ENCODE measurements around the gene MUC2.
"Not testable (repeated sequence)": the region's sequence is repeated elsewhere in the genome, so short reads cannot be mapped to it uniquely, and the experiment has no call there.

Gene MUC2

GRCh38 chr11:1106387-1106786, 31.7 kb downstream of the MUC2 start:
- DNase-seq (ENCODE audit: low read depth) = no peak

DNA sequence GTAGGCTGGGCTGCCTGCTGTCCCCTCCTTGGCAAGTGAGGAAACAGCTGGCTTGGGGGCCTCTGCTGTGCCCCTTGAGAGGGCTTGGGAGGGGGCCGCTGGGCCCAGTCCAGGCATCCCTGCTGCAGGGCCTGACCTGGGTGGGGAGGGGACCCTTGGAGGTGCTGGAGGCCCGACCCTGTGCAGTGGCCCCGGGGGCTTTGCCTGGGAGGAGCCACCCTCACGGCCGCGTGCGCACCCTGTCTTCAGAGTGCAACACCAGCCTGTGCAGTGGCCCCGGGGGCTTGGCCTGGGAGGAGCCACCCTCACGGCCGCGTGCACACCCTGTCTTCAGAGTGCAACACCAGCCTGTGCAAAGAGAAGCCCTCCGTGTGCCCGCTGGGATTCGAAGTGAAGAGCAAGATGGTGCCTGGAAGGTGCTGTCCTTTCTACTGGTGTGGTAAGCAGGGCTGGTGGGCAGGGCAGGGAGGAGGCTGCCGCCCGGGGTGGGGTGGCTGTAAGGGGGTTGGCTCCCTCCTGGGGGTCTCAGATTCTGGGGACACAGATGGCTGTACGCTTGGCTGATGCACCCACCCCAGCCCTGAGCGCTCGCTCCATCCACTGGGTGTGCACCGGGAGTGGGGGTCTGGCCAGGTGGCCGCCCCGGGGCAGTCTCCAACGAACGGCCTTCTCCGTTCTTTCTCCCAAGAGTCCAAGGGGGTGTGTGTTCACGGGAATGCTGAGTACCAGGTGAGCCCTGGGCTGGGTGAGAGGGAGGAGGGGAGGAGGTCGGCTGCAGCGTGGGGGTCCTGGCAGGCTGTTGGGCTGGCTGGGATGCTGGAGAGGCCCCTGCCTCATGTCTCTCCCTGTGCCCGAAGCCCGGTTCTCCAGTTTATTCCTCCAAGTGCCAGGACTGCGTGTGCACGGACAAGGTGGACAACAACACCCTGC, 32.9 kb downstream of the MUC2 start:
- DNase-seq (ENCODE audit: low read depth) = no peak

- no peak for DNase-seq (ENCODE audit: low read depth)
Measured at GRCh38 chr11:1108246-1108900, 33.7 kb downstream of the MUC2 start.

- DNase-seq (ENCODE audit: low read depth) = no peak
Measured at GRCh38 chr11:1109101-1109917, 34.6 kb downstream of the MUC2 start.

- no peak for DNase-seq (ENCODE audit: low read depth)
Measured at GRCh38 chr11:1109918-1110705, 35.4 kb downstream of the MUC2 start.

DNA sequence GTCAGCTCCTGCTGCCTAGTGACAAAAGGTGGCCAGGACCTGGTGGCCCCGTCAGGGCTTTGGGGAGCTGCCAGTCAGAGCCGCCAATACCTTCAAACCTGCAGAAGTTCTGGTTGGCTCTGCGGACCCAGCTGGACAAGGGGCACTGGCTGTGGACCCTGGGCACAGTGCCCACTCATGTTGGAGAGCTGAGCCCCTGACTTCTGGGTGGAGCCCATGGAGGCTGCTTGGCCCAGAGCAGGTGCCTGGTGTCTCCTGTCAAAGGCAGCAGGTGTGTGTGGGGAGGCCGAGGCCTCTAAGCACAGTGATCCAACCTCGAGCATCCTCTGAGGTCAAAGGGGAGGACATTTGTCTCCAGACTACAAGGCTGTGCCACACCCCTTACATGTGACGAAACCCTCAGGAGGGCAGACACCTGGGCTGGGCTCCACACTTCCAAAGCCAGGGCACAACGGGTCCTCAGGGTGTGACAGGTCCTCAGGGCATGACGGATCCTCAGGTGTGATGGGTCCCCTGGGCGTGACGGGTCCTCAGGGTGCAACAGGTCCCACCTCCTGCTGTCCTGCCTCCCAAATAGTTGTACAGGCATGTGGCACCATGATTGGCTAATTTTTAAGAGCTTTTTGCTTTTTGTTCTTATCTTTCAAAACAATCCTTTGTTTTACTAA, 37.0 kb downstream of the MUC2 start:
- DNase-seq (ENCODE audit: low read depth) = no peak

DNA sequence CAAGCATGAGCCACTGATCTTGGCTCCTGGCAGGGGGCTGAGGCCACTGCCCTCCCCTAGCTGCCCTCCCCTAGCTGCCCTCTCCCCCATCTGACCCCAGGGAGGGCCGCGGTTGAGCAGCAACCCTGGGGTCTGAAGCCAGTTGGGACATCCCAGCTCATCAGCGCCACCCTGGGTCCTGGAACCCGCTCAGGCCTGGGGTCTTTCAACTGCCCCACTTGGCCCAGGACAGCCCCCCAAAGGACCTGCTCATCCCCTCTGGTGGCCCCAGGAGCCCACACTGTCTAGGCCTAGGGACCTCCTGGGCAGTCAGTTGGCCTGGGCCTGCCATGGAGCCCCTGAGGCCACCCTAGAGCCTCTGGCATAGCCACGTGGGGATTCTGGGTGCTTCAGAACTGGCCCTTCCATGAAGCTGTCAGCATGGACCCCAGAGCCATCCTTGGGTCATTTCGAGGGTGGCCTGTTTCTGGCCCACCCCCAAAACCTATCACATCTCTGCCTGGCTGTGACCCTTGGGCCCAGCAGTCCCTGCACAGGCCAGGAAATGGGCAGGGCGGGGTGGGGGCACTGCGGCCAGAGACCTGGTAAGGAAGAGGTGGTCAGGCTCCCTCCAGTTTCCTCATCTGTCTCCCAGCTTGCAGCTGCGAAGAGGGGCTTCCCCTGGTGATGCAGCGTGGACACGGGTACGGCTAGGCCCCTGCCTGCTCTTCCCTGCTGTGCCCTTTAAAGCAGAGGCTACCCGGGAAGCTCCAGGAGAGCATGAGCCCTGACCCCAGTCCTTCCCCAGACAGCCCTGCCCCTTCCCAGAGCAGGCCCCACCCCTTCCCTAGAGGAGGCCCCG, 37.9 kb downstream of the MUC2 start:
- DNase-seq (ENCODE audit: low read depth) = no peak

DNA sequence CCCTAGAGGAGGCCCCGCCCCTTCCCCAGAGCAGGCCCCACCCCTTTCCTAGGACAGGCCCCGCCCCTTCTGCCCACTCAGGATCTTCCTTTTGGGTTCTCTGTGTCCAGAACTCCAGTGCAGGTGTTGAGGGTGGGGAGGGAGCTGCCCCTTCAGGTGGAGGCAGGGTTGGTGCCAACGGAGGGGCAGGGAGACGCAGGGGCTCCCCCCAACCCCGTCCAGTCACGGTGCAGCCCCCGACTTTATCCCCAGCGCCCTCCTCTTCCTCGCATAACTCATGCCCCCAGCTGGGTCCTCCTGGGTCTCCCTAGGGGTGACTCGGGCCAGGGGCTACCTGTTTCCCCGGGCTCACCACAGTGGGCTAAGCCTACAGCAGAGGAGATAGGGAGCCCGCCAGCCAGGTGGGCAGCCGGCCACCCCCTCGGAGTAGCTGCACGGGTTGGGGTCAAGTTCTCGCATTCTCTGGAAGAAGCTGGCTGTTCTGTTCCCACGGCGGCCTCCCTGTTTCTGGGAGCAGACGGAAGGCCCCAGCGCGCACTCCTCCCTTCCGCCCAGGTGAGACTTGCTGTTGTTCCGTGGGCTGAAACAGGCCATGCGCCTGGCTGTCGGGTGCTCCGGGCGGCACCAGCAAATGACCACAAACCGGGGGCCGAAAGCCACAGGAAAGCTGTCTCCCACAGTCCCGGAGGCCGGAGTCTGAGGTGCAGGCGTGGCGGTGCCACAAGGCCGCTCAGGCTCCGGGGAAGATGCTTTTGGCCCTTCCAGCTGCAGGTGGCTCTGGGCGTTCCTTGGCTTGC, 38.9 kb downstream of the MUC2 start:
- no peak for DNase-seq (ENCODE audit: low read depth)

GRCh38 chr11:1115292-1115691, 40.6 kb downstream of the MUC2 start:
- DNase-seq (ENCODE audit: low read depth) = not testable (repeated sequence)

DNA sequence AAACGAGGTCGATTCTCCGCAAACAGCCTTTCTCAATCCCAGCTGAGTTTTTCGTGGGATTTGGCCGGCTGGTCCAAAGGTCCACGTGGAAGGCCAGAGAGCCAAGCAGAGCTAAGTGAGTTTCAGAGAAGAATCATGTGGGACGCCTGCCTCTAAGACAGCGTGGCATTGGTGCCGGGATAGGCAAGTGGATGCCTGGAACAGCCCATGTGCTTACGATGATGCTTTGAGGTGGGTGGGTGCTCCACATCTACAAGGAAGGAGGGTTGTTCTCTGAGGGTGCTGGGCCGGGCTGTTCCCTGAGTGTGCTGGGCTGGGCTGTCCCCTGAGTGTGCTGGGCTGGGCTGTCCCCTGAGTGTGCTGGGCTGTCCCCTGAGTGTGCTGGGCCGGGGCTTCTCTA, 41.4 kb downstream of the MUC2 start:
- DNase-seq (ENCODE audit: low read depth) = no peak

DNA sequence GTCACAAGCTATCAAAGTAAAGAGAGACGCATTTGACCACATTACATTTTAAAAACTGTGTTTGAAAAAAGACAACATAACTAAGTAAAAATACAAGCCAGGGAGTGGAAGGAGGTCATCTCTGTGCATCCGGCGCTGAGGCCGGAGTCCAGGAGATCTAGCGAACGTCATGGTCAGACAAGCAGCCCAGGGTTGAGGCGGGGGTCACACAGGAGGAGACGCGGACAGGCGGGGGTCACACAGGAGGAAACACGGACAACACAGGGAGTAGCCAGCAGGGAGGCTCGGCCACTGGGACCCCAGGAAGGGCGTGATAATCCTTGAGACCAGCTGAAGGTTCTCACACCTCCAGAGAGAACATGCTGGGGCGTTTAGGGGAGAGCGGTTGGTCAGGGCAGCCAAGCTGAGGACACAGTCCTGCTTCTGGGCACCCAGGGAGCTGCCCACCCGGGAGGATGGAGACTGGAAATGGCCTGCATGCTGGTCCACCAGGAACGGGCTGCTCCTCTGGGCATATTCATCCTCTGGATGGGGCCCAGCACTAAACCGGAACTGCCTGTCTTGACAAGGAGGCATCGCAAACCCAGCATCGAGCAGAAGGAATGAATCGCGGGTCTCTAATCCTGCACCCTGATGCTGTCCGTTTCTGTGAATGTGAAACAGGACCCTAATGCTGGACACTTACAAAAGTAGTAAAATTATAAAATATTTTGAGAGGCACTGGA, 42.2 kb downstream of the MUC2 start:
- DNase-seq (ENCODE audit: low read depth) = no peak

DNA sequence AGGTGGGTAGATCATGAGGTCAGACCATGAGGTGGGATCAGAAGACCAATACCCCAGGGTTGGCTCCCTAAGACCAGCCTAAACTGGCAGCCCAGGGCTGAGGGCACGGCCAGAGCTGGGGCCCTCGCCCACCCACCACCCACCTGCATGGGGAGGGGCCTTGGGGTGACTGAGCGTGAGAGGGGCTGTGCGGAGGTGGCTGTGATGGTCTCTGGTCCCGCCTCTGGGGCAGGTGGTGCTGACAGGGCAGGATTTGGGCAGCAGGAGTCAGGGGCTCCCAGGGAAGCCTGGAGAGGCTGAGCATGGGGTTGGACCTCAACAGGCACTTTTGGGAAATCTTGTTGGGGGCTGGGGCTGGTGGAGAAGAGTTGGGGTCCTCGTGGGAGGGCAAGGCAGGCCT, 43.3 kb downstream of the MUC2 start:
- no peak for DNase-seq (ENCODE audit: low read depth)

- DNase-seq (ENCODE audit: low read depth) = no peak
Measured at GRCh38 chr11:1118755-1119603, 44.3 kb downstream of the MUC2 start.

DNA sequence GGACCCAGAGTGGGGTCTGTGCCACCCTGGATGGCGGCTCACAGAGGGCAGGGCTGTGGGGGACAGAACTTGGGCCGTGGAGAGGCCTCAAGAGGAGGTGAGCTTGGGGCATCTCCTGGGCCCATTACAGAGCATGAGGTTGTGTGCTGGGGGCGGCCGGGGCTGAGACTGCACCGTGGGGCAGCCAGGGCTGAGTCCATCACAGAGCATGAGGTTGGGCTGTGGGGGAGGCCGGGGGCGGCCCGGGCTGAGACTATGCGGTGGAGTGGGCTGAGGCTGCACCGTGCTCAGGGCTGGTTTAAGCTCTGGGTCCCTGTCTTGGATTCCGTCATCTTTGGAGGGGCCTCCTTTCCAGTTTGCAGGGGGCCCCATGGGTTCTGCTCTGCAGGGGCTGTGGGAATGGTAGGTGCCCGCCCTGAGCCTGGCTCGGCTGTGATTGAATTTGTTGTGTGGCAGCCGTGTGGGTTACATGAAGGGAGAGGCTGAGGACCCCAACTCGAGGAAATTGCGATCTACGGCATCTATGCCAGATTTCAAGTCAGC, 45.0 kb downstream of the MUC2 start:
- DNase-seq (ENCODE audit: low read depth) = no peak

DNA sequence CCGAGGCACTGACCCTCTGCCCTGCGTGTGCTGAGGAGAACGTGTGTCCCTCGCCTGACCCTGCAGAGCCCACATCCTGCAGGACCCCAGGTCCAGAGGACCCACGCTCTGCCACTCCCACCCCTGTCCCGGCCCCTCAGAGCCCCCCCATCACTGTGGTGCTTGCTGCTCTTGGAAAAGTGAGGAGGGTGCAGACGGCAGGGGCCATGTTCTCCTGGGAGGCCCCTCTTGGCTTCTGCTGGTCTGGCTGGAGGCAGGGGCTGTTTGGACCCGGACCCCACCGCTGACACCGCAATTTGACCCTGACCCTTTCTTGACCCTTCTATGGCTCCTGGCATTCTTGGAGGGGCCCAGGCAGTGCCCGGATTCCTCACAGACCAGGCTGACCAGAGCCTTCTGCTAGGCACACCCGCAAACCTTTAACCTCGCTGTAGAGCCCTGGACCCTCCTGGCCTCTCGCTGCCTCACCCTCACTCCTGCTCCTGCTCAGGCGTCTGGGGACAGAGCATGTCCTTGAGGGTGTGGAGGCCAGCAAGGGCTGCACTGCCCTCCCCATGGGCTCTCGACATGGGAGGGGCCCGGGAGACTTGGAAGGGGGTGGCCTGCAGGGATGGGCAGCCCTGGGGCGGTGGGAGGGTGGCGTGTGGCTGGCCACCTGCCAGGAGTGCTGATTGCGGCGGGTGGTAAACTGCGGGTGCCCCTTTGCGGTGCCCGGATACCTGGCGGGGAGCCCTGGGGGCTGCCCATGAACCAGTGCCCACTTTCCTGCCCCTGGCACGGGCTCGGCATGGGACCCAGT, 46.1 kb downstream of the MUC2 start:
- no peak for DNase-seq (ENCODE audit: low read depth)

- no peak for DNase-seq (ENCODE audit: low read depth)
Measured at GRCh38 chr11:1121331-1121812, 46.7 kb downstream of the MUC2 start.

All from EH (cell line).